HAP-1 (cell line): ENCODE measurements around the gene RNASEH1.

Experiments used
- DNase-seq, 2 experiments: peaks; one replicate each; pipeline ENCODE4 v3.0.0-alpha.2; 2016 to 2020; ENCODE audit warnings: low spot score in 2 of 2
- H3K27me3 ChIP-seq: fragments of 250-450 bp; sonication (Bioruptor Pico); 2 replicates; pipeline ENCODE4 v1.5.1; 2020; ENCODE audit warnings: low read depth, mild to moderate bottlenecking, moderate library complexity
- H3K36me3 ChIP-seq: fragments of 250-450 bp; sonication (Bioruptor Pico); replicated peaks from 2 replicates; pipeline ENCODE4 v1.5.1; 2020; ENCODE audit warnings: mild to moderate bottlenecking
- H3K4me1 ChIP-seq: fragments of 250-450 bp; sonication (Bioruptor Pico); 2 replicates; pipeline ENCODE4 v1.5.1; 2020; ENCODE audit warnings: mild to moderate bottlenecking
- H3K4me3 ChIP-seq: fragments of 250-450 bp; sonication (Bioruptor Pico); 2 replicates; pipeline ENCODE4 v1.5.1; 2020; ENCODE audit warnings: mild to moderate bottlenecking, moderate library complexity
- H3K9me3 ChIP-seq: fragments of 250-450 bp; sonication (Bioruptor Pico); 2 replicates; pipeline ENCODE4 v1.5.1; 2020; ENCODE audit warnings: mild to moderate bottlenecking, moderate library complexity
- in situ Hi-C: fragments of 300-500 bp; cut with MboI; formaldehyde crosslinking; loops from 3 replicates; pipeline ENCODE4 v1.14.3; 2020; ENCODE audit warnings: low sequenced_read_pairs, inconsistent platforms, mixed read lengths

Gene RNASEH1

GRCh38 chr2:3557639-3558204 lies 411 bp downstream of the RNASEH1 start:
- no peaks in the 10 kb centered on the region for H3K27me3 ChIP-seq
- peak overlapping the region; percentile 99 for H3K4me3 ChIP-seq
- peaks cover 50% of the 10 kb centered on the region for H3K36me3 ChIP-seq
- in situ Hi-C loops: no loop called here
- no peak for DNase-seq
- peaks cover 7% of the 10 kb centered on the region for H3K4me1 ChIP-seq
- H3K9me3 ChIP-seq: no peaks in the 10 kb centered on the region

- H3K36me3 ChIP-seq: peaks cover 73% of the 10 kb centered on the region
- in situ Hi-C loops: no loop called here
Measured at GRCh38 chr2:3553946-3554345, 4.2 kb downstream of the RNASEH1 start.

GRCh38 chr2:3547915-3548314 lies 10.2 kb downstream of the RNASEH1 start:
- H3K36me3 ChIP-seq: peaks cover 86% of the 10 kb centered on the region
- no peak for DNase-seq
- in situ Hi-C loops: no loop called here

More at GRCh38 chr2:3553946-3554345, 4.2 kb downstream of the RNASEH1 start:
- no peak for DNase-seq
- Histone ChIP-seq H3K27me3 (no peaks in the 10 kb centered on the region), H3K9me3 (no peaks in the 10 kb centered on the region), H3K4me3 (no peak overlapping the region), H3K4me1 (peaks cover 5% of the 10 kb centered on the region)

GRCh38 chr2:3545788-3546478 lies 12.2 kb downstream of the RNASEH1 start:
- no peak for DNase-seq
- Histone ChIP-seq H3K27me3 (no peaks in the 10 kb centered on the region), H3K36me3 (peaks cover 87% of the 10 kb centered on the region), H3K4me1 (no peaks in the 10 kb centered on the region), H3K4me3 (no peak overlapping the region), H3K9me3 (no peaks in the 10 kb centered on the region)
- in situ Hi-C loops: no loop called here

More at GRCh38 chr2:3547915-3548314, 10.2 kb downstream of the RNASEH1 start:
- no peaks in the 10 kb centered on the region for H3K27me3 ChIP-seq
- no peaks in the 10 kb centered on the region for H3K9me3 ChIP-seq
- H3K4me3 ChIP-seq: no peak overlapping the region
- H3K4me1 ChIP-seq: no peaks in the 10 kb centered on the region

GRCh38 chr2:3543023-3543683 lies 15.0 kb downstream of the RNASEH1 start:
- H3K9me3 ChIP-seq: no peaks in the 10 kb centered on the region
- H3K4me1 ChIP-seq: no peaks in the 10 kb centered on the region
- H3K27me3 ChIP-seq: no peaks in the 10 kb centered on the region
- H3K4me3 ChIP-seq: no peak overlapping the region
- H3K36me3 ChIP-seq: peaks cover 67% of the 10 kb centered on the region
- in situ Hi-C loops: no loop called here
- DNase-seq: no peak

GRCh38 chr2:3542107-3542506 lies 16.0 kb downstream of the RNASEH1 start:
- Histone ChIP-seq H3K4me1 (no peaks in the 10 kb centered on the region), H3K9me3 (no peaks in the 10 kb centered on the region), H3K36me3 (peaks cover 57% of the 10 kb centered on the region), H3K4me3 (no peak overlapping the region), H3K27me3 (no peaks in the 10 kb centered on the region)
- DNase-seq: no peak
- in situ Hi-C loops: no loop called here

- H3K36me3 ChIP-seq: peaks cover 35% of the 10 kb centered on the region
- DNase-seq: no peak
- in situ Hi-C loops: no loop called here
Measured at GRCh38 chr2:3539836-3540235, 18.3 kb downstream of the RNASEH1 start.

GRCh38 chr2:3536682-3537632 lies 21.2 kb downstream of the RNASEH1 start:
- in situ Hi-C loops: no loop called here
- DNase-seq: peak in 1 of 2 experiments; percentile 67
- Histone ChIP-seq H3K36me3 (peaks cover 12% of the 10 kb centered on the region), H3K27me3 (no peaks in the 10 kb centered on the region), H3K4me3 (peak overlapping the region; percentile 13), H3K4me1 (no peaks in the 10 kb centered on the region), H3K9me3 (no peaks in the 10 kb centered on the region)

More at GRCh38 chr2:3539836-3540235, 18.3 kb downstream of the RNASEH1 start:
- Histone ChIP-seq H3K4me1 (no peaks in the 10 kb centered on the region), H3K9me3 (no peaks in the 10 kb centered on the region), H3K4me3 (no peak overlapping the region), H3K27me3 (no peaks in the 10 kb centered on the region)

- no peaks in the 10 kb centered on the region for H3K27me3 ChIP-seq
- peaks cover 5% of the 10 kb centered on the region; the same call in 1 of the 2 replicates for H3K36me3 ChIP-seq
- DNase-seq: peak in 1 of 2 experiments; percentile 30
- in situ Hi-C loops: no loop called here
- no peaks in the 10 kb centered on the region for H3K9me3 ChIP-seq
- H3K4me3 ChIP-seq: peak overlapping the region; percentile 13
- H3K4me1 ChIP-seq: no peaks in the 10 kb centered on the region
Measured at GRCh38 chr2:3535794-3536681, 22.1 kb downstream of the RNASEH1 start.

GRCh38 chr2:3535467-3535793 lies 22.7 kb downstream of the RNASEH1 start:
- no peak for DNase-seq
- Histone ChIP-seq H3K9me3 (no peaks in the 10 kb centered on the region), H3K4me3 (no peak overlapping the region), H3K27me3 (no peaks in the 10 kb centered on the region), H3K4me1 (no peaks in the 10 kb centered on the region), H3K36me3 (peaks cover 5% of the 10 kb centered on the region; the same call in 1 of the 2 replicates)
- in situ Hi-C loops: no loop called here

GRCh38 chr2:3534251-3534814 lies 23.8 kb downstream of the RNASEH1 start:
- Histone ChIP-seq H3K4me1 (no peaks in the 10 kb centered on the region), H3K9me3 (no peaks in the 10 kb centered on the region), H3K27me3 (no peaks in the 10 kb centered on the region), H3K36me3 (peaks cover 2% of the 10 kb centered on the region; the same call in 1 of the 2 replicates), H3K4me3 (no peak overlapping the region)
- in situ Hi-C loops: no loop called here
- no peak for DNase-seq

- no peaks in the 10 kb centered on the region for H3K4me1 ChIP-seq
- H3K27me3 ChIP-seq: no peaks in the 10 kb centered on the region
- no peak for DNase-seq
- no peaks in the 10 kb centered on the region for H3K9me3 ChIP-seq
- no peak overlapping the region for H3K4me3 ChIP-seq
- H3K36me3 ChIP-seq: no peaks in the 10 kb centered on the region; the same call in 1 of the 2 replicates
- in situ Hi-C loops: no loop called here
Measured at GRCh38 chr2:3533836-3534235, 24.3 kb downstream of the RNASEH1 start.
